ENCODE results near the gene SLC9C1.
A peak's percentile ranks its signal among the peaks of the same experiment; 100 is the strongest.

SLC9C1 gene

DNA sequence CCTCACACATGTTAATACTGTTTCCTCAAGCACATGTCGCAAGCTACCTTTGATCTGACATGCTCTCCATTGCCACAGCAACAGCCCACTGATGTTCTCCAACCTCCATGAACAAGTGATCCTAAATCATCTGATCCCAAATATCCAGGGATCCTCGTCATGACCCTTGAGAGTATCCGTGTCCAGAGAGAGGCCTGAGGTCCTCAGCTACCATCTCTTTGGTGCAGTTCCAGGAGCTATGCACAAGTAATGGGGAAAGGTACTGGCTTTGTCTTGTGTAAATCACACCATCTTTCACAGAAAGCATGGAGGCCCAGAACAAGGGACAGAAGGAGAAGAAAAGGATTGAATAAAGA is 163.4 kb downstream of the SLC9C1 start:
- no peak for DNase-seq (ENCODE audit: low read depth)
- no peak for TF ChIP-seq CTCF (IDR thresholded peaks at IDR 0.05; ENCODE audit: insufficient read depth, low read depth, low read length, missing control alignments)
- H3K4me3 ChIP-seq (ENCODE audit: low read length): no peak overlapping the region

DNA sequence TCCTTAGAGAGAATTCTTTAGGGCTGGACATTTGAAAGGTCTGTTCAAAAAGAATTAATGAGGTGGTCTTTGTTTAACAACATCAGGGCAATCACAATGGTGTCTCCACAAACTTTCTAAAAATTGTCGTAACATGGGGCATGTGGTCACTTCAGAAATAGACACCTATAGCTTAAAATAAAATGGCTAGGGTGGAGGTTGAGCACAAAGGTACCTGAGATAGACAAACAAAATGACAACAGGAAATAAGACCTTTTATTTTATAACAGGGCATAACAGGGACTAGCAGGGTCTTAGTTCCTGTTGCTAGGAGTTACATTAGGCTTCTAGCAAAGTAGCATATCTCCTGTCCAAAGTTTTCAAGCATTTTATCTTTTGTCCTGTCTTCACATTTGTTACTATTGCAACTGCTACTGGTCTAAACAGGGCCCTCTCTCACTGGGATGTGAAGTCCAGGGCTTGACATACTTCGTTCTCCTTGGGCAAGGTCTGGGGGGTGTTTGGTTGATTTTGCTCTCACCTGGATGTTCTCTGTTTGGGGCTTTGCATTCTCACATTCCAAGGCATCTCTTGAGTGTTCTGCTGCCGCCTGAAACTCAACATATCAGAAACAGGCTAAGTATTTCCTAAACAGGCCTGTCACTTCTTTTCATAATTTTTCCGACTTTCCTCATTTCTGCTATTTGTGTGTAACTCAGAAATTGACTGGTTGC is 163.9 kb downstream of the SLC9C1 start:
- no peak for DNase-seq (ENCODE audit: low read depth)
- no peak for TF ChIP-seq CTCF (IDR thresholded peaks at IDR 0.05; ENCODE audit: insufficient read depth, low read depth, low read length, missing control alignments)

DNA sequence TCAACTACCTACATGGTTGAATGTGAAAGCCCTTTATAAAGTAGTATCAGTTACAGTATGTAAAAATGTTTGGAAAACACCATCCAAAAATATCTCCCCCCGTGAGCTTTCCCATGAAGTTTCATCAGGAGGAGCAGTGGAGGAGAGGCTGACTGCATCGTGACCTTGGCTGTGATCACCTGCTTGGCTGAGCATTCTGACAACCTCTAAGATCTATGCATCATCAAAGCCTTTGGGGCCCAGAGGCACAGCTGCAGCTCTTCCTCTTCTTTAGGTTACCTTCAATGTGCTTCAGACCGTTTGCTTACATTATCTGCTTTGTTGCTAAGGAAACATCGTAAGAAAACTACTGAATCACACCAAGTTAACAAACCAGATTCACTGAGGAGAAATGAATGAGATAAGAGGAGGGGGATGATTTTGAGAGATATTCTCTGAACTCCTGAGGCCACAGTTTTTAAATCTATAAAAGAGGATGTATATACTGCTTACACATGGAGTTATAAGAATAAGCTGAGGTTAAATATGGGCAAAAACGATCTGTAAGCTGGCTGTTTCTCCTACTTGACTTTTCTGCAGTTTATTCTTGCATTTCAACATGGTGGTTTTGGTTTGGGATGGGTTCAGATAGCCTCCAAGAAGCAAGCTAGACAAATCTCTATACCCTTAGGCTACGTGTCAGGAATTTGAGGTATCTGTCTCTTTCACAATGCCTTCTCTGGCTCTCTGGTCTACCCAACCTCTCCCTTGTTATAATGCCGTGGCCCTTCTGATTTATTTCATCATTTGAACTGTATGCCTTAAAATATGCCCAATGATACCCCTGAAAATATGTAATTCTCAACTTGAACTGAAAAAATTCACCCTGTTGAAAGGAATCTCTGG is 164.9 kb downstream of the SLC9C1 start:
- peak; percentile 67 for DNase-seq (ENCODE audit: low read depth)
- TF ChIP-seq CTCF (IDR thresholded peaks at IDR 0.05; ENCODE audit: insufficient read depth, low read depth, low read length, missing control alignments): no peak
- H3K4me3 ChIP-seq (ENCODE audit: low read length): no peak overlapping the region

More for the DNA sequence above, 163.9 kb downstream of the SLC9C1 start:
- no peak overlapping the region for H3K4me3 ChIP-seq (ENCODE audit: low read length)

GRCh38 chr3:112127522-112128494 is 166.2 kb downstream of the SLC9C1 start:
- TF ChIP-seq CTCF (IDR thresholded peaks at IDR 0.05; ENCODE audit: insufficient read depth, low read depth, low read length, missing control alignments): no peak
- no peak for DNase-seq (ENCODE audit: low read depth)
- no peak overlapping the region for H3K4me3 ChIP-seq (ENCODE audit: low read length)

DNA sequence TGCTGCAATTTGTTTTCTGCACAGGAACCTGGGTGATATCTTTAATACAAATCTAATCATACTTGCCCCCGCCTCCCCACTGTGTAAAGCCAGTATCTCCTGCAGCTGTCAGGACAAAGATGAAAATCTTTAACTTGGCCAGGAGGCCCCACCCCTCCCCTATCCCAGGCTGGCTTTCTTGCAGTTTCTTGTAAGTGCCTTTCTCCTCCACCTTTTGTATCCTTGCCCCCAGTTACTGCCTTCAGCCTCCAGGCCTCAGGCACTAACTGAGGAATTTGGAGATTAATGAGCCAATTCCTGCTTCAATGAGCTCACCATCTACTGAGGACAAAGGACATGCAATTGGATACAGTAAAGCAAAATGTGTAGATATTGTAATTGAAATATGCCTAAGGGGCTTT is 167.5 kb downstream of the SLC9C1 start:
- H3K4me3 ChIP-seq (ENCODE audit: low read length): no peak overlapping the region
- no peak for DNase-seq (ENCODE audit: low read depth)
- no peak for TF ChIP-seq CTCF (IDR thresholded peaks at IDR 0.05; ENCODE audit: insufficient read depth, low read depth, low read length, missing control alignments)

GRCh38 chr3:112124907-112125607 is 169.0 kb downstream of the SLC9C1 start:
- no peak overlapping the region for H3K4me3 ChIP-seq (ENCODE audit: low read length)
- no peak for DNase-seq (ENCODE audit: low read depth)
- no peak for TF ChIP-seq CTCF (IDR thresholded peaks at IDR 0.05; ENCODE audit: insufficient read depth, low read depth, low read length, missing control alignments)
